ENCODE measurements around the gene CHRND. TPM values are rescaled to one million over a fixed set of nuclear protein-coding genes. Genes with fewer than 3 reads are reported as not detected.

Gene CHRND
- polyA plus RNA-seq, 3 donors = not detected

DNA sequence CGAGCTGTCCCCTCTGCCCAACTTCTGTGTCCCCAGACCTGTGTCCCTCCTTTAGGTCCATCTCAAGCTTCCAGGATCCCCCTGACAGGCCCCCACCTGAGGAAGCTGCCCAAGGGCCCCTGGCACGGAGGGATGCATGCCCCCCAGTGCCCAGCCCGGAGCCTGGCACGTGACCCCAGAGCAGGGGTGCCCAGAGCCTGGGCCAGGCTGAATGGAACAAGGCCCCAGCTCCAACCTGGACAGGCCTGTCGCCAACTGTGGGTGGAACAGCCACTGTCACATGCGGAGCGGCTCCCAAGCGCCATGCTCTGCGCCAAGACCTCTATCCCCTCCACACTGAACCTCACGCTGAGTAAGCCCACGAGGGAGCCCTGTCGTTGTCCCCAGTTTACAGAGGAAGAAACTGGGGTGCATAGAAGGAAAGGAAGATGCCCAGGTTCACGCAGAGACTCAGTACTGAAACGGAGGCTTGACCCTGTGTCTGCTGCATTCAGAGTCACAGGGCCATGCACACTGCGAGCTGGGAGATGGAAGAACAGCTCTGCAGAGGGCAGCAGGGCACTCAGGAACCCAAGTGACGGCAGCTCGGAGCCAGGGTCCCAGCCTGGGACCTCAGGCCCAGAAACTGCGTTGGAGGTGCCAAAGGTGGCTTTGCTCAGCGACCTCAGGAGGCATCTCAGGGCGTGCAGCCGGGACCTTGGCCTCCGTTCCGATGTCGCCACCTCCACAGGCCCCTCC lies 32.8 kb upstream of the CHRND start:
- H3K9me3 Mint-ChIP-seq = peaks cover 0 to 2% (median 0%) of the 10 kb centered on the region in 7 donors
- no peak overlapping the region for H3K4me3 Mint-ChIP-seq
- Histone ChIP-seq H3K36me3 (replicated peaks in 1 of 2; ENCODE audit: control insufficient read depth in 1 of 2, insufficient read depth in 2 of 2, low read length in 2 of 2) (no peaks in the 10 kb centered on the region), H3K27me3 (ENCODE audit: control insufficient read depth in 2 of 2, insufficient read depth in 2 of 2, low read length in 2 of 2) (peaks cover 7 to 18% of the 10 kb centered on the region in 2 donors), H2AFZ (ENCODE audit: insufficient read depth, low read depth, low read length, poor library complexity, severe bottlenecking) (no peak overlapping the region), H3K9ac (ENCODE audit: insufficient read depth, low read length, poor library complexity, severe bottlenecking) (no peak overlapping the region), H3K4me3 (replicated peaks in 1 of 3; ENCODE audit: low read depth in 2 of 3, low read length in 3 of 3) (no peak overlapping the region), H3K79me2 (ENCODE audit: insufficient read depth, low read length) (no peaks in the 10 kb centered on the region), H3K27ac (ENCODE audit: low read depth in 1 of 2, low read length in 2 of 2) (no peak overlapping the region), H4K20me1 (ENCODE audit: insufficient read depth, low read length) (no peaks in the 10 kb centered on the region), H3K9me3 (replicated peaks in 1 of 2; ENCODE audit: control insufficient read depth in 1 of 2, insufficient read depth in 1 of 2, low read length in 2 of 2) (no peaks in the 10 kb centered on the region), H3K4me2 (replicated peaks; ENCODE audit: extremely low read depth, low read length, poor library complexity, severe bottlenecking) (no peak overlapping the region), H3K4me1 (ENCODE audit: control insufficient read depth in 1 of 2, insufficient read depth in 2 of 2, low read length in 2 of 2) (no peaks in the 10 kb centered on the region)
- no peaks in the 10 kb centered on the region for H3K4me1 Mint-ChIP-seq
- WGBS (ENCODE audit: insufficient coverage) = 87% methylated on average over 23 of the region's 24 CpGs
- H3K27me3 Mint-ChIP-seq (ENCODE audit: low read depth in 3 of 3) = peaks cover 16 to 26% (median 22%) of the 10 kb centered on the region in 3 donors
- no peaks in the 10 kb centered on the region for H3K36me3 Mint-ChIP-seq
- TF ChIP-seq, protein P1, sequence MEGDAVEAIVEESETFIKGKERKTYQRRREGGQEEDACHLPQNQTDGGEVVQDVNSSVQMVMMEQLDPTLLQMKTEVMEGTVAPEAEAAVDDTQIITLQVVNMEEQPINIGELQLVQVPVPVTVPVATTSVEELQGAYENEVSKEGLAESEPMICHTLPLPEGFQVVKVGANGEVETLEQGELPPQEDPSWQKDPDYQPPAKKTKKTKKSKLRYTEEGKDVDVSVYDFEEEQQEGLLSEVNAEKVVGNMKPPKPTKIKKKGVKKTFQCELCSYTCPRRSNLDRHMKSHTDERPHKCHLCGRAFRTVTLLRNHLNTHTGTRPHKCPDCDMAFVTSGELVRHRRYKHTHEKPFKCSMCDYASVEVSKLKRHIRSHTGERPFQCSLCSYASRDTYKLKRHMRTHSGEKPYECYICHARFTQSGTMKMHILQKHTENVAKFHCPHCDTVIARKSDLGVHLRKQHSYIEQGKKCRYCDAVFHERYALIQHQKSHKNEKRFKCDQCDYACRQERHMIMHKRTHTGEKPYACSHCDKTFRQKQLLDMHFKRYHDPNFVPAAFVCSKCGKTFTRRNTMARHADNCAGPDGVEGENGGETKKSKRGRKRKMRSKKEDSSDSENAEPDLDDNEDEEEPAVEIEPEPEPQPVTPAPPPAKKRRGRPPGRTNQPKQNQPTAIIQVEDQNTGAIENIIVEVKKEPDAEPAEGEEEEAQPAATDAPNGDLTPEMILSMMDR (IDR thresholded peaks at IDR 0.05) = no peak
- no peak for DNase-seq
- intact Hi-C loops (cut with micrococcal nuclease) = no loop called here
- peak overlapping the region in 1 of 7 donors; percentile 41 for H3K27ac Mint-ChIP-seq

DNA sequence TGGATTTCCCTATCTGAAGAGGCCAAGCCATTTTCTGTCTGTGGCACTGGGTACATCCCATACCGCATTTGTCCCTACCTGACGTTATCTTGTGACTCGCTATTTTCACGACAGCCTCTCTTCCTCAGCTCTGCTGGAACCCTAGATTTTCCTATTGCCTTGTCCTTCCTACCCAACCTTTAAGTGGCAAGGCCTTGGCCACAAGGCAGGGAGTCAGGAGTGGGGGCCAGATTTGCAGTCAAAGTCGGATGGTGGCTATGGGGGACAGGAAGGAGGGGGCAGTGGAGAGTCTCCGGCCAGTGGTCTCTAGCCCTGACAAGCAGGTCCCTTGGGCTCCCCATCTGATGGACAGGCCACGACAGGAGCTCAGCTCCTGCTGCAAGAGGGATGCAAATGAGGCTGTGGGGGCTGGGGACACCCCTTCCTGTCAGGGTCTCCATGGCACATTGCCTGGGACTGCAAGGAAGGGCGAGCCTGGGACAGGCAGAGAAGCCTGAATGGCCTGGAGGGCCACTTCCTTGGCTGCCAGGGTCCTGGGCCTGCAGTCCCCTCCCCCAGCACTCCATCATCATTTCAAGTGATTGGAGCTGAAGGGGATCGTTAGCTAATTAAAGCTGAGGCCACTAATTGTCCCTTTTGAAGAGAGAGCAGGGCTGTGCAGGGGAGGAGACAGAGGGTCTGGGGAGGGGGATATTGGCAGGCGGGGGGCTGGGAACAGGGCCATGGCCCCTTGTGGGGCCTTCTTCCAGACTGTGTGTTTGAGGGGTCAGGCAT lies 32.1 kb upstream of the CHRND start:
- no peak overlapping the region for H3K27ac ChIP-seq (ENCODE audit: low read depth in 1 of 2, low read length in 2 of 2)
- H3K9me3 ChIP-seq (replicated peaks in 1 of 2; ENCODE audit: control insufficient read depth in 1 of 2, insufficient read depth in 1 of 2, low read length in 2 of 2) = no peaks in the 10 kb centered on the region
- intact Hi-C loops (cut with micrococcal nuclease) = no loop called here
- H3K4me1 Mint-ChIP-seq = no peaks in the 10 kb centered on the region
- 91% methylated on average over 6 of the region's 10 CpGs for WGBS (ENCODE audit: insufficient coverage)
- no peak overlapping the region for H2AFZ ChIP-seq (ENCODE audit: insufficient read depth, low read depth, low read length, poor library complexity, severe bottlenecking)
- H4K20me1 ChIP-seq (ENCODE audit: insufficient read depth, low read length) = no peaks in the 10 kb centered on the region
- H3K79me2 ChIP-seq (ENCODE audit: insufficient read depth, low read length) = no peaks in the 10 kb centered on the region
- H3K4me2 ChIP-seq (replicated peaks; ENCODE audit: extremely low read depth, low read length, poor library complexity, severe bottlenecking) = no peak overlapping the region
- H3K27me3 Mint-ChIP-seq (ENCODE audit: low read depth in 3 of 3) = peaks cover 10 to 22% (median 14%) of the 10 kb centered on the region in 3 donors
- no peaks in the 10 kb centered on the region for H3K36me3 Mint-ChIP-seq
- TF ChIP-seq, protein P1 (IDR thresholded peaks at IDR 0.05) = no peak
- no peaks in the 10 kb centered on the region for H3K9me3 Mint-ChIP-seq
- H3K9ac ChIP-seq (ENCODE audit: insufficient read depth, low read length, poor library complexity, severe bottlenecking) = no peak overlapping the region
- no peaks in the 10 kb centered on the region for H3K36me3 ChIP-seq (replicated peaks in 1 of 2; ENCODE audit: control insufficient read depth in 1 of 2, insufficient read depth in 2 of 2, low read length in 2 of 2)
- no peak for DNase-seq
- H3K4me1 ChIP-seq (ENCODE audit: control insufficient read depth in 1 of 2, insufficient read depth in 2 of 2, low read length in 2 of 2) = no peaks in the 10 kb centered on the region
- peak overlapping the region in 1 of 7 donors; percentile 33 for H3K27ac Mint-ChIP-seq
- peaks cover 0 to 10% of the 10 kb centered on the region in 2 donors for H3K27me3 ChIP-seq (ENCODE audit: control insufficient read depth in 2 of 2, insufficient read depth in 2 of 2, low read length in 2 of 2)
- no peak overlapping the region for H3K4me3 ChIP-seq (replicated peaks in 1 of 3; ENCODE audit: low read depth in 2 of 3, low read length in 3 of 3)
- peak overlapping the region in 1 of 2 donors; percentile 41 for H3K4me3 Mint-ChIP-seq
